C4-2B (cell line): Measurements from ENCODE around the gene DCAF12.

ENCODE experiments used
- ZFX ChIP-seq: fragments of 450-650 bp; IDR thresholded peaks from 2 replicates; pipeline ENCODE4 v1.6.1; 2017
- TF ChIP-seq, protein P1 (sequence below): fragments of 450-650 bp; conservative IDR thresholded peaks from 2 replicates; pipeline ENCODE4 v1.5.1; 2017; ENCODE audit warnings: mild to moderate bottlenecking

DNA sequence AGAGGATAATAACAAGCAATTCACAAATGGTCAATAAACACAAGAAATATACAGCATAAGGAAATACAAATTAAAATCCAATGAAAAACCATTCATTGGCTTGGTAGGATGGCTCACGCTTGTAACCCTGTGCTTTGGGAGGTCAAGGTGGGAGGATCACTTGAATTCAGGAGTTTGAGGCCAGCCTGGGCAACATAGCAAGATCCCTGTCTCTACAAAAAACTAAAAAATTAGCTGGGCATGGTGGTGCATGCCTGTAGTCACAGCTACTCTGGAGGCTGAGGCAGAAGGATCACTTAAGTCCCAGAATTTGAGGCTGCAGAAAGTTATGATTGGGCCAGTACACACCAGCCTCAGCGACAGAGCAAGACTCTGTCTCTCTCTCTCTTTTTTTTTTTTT is 31.4 kb upstream of the DCAF12 start:
- TF ChIP-seq, protein P1, sequence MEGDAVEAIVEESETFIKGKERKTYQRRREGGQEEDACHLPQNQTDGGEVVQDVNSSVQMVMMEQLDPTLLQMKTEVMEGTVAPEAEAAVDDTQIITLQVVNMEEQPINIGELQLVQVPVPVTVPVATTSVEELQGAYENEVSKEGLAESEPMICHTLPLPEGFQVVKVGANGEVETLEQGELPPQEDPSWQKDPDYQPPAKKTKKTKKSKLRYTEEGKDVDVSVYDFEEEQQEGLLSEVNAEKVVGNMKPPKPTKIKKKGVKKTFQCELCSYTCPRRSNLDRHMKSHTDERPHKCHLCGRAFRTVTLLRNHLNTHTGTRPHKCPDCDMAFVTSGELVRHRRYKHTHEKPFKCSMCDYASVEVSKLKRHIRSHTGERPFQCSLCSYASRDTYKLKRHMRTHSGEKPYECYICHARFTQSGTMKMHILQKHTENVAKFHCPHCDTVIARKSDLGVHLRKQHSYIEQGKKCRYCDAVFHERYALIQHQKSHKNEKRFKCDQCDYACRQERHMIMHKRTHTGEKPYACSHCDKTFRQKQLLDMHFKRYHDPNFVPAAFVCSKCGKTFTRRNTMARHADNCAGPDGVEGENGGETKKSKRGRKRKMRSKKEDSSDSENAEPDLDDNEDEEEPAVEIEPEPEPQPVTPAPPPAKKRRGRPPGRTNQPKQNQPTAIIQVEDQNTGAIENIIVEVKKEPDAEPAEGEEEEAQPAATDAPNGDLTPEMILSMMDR: no peak
- TF ChIP-seq ZFX: no peak
